HepG2 (cell line): ENCODE data around the gene THSD4. TPM values are rescaled to one million over a fixed set of nuclear protein-coding genes. Genes with fewer than 3 reads are reported as not detected.

Experiments used
- ATAC-seq: fragments of 200-7000 bp; cut with Tn5 transposase; 3 replicates; pipeline ENCODE4 v1.9.1; 2020; ENCODE audit warnings: mild to moderate bottlenecking, moderate library complexity
- BruUV-seq: library from RNA; stranded (reverse); fragments of 400-500 nt; replicated peaks from 2 replicates; lab custom pipeline; 2021; lab: Mats Ljungman, UMichigan
- CTCF ChIA-PET: fragments of 300-600 bp; formaldehyde crosslinking; extraction: SDS; loops from one replicate; lab custom pipeline; 2021; ENCODE audit warnings: low total read pairs, inconsistent platforms, low intra/inter-chr PET ratio; lab: Yijun Ruan, JAX
- POLR2A ChIA-PET: fragments of 350-600 bp; sonication (Branson Sonifier 250); formaldehyde crosslinking; loops from one replicate; lab custom pipeline; 2020; ENCODE audit warnings: antibody characterized with exemption, inconsistent platforms; lab: Yijun Ruan, JAX
- DNase-seq: peaks from one replicate; pipeline ENCODE4 v3.0.0-alpha.2; 2015; ENCODE audit warnings: low spot score
- FAIRE-seq: peaks from 3 replicates; lab custom pipeline; 2011; peaks lifted over from hg19 to GRCh38; lab: Jason Lieb, UNC
- H2AFZ ChIP-seq: one replicate; pipeline ENCODE4 v1.6.1; 2011; ENCODE audit warnings: low read length, inconsistent platforms
- H3K27ac ChIP-seq: fragments of 300-600 bp; 3 replicates; pipeline ENCODE4 v1.8.0; 2011; ENCODE audit warnings: mixed run types, mild to moderate bottlenecking, mixed read lengths, low read length, inconsistent platforms; ENCODE audit not compliant: insufficient read depth; ENCODE audit errors: extremely low read length
- H3K27me3 ChIP-seq, 2 experiments: fragments of 200-600 bp in 1 of 2; 2 replicates in 1 of 2; 3 replicates in 1 of 2; pipeline versions ENCODE4 v1.6.0 to v1.8.0; 2011; ENCODE audit warnings: low read length in 2 of 2, mild to moderate bottlenecking in 2 of 2, moderate library complexity in 2 of 2, inconsistent platforms in 1 of 2; ENCODE audit not compliant: insufficient read depth in 2 of 2, control insufficient read depth in 1 of 2
- H3K36me3 ChIP-seq, 2 experiments: fragments of 200-600 bp in 1 of 2; replicated peaks in 1 of 2; 2 replicates in 1 of 2; 3 replicates in 1 of 2; pipeline versions ENCODE4 v1.5.1 to v1.8.0; 2011; ENCODE audit warnings: low read length in 2 of 2, inconsistent platforms in 1 of 2; ENCODE audit not compliant: insufficient read depth in 2 of 2, control insufficient read depth in 1 of 2
- H3K4me1 ChIP-seq: 2 replicates; pipeline ENCODE4 v1.5.1; 2012; ENCODE audit warnings: low read length, inconsistent platforms; ENCODE audit not compliant: insufficient read depth
- H3K4me2 ChIP-seq: 2 replicates; pipeline ENCODE4 v1.6.0; 2011; ENCODE audit warnings: low read depth, low read length, inconsistent platforms
- H3K4me3 ChIP-seq, 3 experiments: fragments of 200-600 bp in 1 of 3; sonication (generic), shearing (Covaris generic) in 1 of 3; replicated peaks in 1 of 3; 2 replicates each; pipeline ENCODE4 v1.5.1; 2011 to 2016; ENCODE audit warnings: low read length in 3 of 3, inconsistent platforms in 2 of 3, low read depth in 2 of 3, mild to moderate bottlenecking in 2 of 3, control low read depth in 1 of 3, mixed read lengths in 1 of 3; ENCODE audit not compliant: insufficient read depth in 1 of 3
- H3K79me2 ChIP-seq: one replicate; pipeline ENCODE4 v1.6.1; 2011; ENCODE audit warnings: low read length, inconsistent platforms; ENCODE audit not compliant: insufficient read depth
- H3K9ac ChIP-seq: 2 replicates; pipeline ENCODE4 v1.6.0; 2011; ENCODE audit warnings: mild to moderate bottlenecking, low read depth, low read length, inconsistent platforms; ENCODE audit not compliant: insufficient read depth
- H3K9me3 ChIP-seq: 2 replicates; pipeline ENCODE4 v1.5.1; 2012; ENCODE audit warnings: mild to moderate bottlenecking, low read length
- H4K20me1 ChIP-seq: 2 replicates; pipeline ENCODE4 v1.6.0; 2011; ENCODE audit warnings: inconsistent platforms, mild to moderate bottlenecking, low read length, moderate library complexity; ENCODE audit not compliant: insufficient read depth
- IKZF4 ChIP-seq: sonication (generic); formaldehyde crosslinking; IDR thresholded peaks from 2 replicates; pipeline ENCODE4 v1.5.1; 2020; ENCODE audit warnings: borderline replicate concordance, mild to moderate bottlenecking, low read depth, missing genetic modification reagents; ENCODE audit errors: not compliant biosample characterization
- KDM2A ChIP-seq: sonication (generic); formaldehyde crosslinking; IDR thresholded peaks from 2 replicates; pipeline ENCODE4 v1.4.0; 2020; ENCODE audit warnings: low read depth, missing genetic modification reagents, borderline replicate concordance
- KDM5B ChIP-seq: sonication (generic); formaldehyde crosslinking; IDR thresholded peaks from 2 replicates; pipeline ENCODE4 v1.4.0; 2020; ENCODE audit warnings: missing genetic modification reagents, mild to moderate bottlenecking, borderline replicate concordance
- NFYB ChIP-seq: sonication (generic); formaldehyde crosslinking; IDR thresholded peaks from 2 replicates; pipeline ENCODE4 v1.4.0; 2020; ENCODE audit warnings: missing genetic modification reagents
- RAD21 ChIP-seq: fragments of 450-650 bp; formaldehyde crosslinking; IDR thresholded peaks from 2 replicates; pipeline ENCODE4 v1.5.0; 2020; ENCODE audit warnings: mild to moderate bottlenecking
- SALL1 ChIP-seq: sonication (generic); formaldehyde crosslinking; IDR thresholded peaks from 2 replicates; pipeline ENCODE4 v1.8.0; 2022; ENCODE audit warnings: mild to moderate bottlenecking, missing genetic modification reagents
- SNAPC5 ChIP-seq: sonication (generic); formaldehyde crosslinking; IDR thresholded peaks from 2 replicates; pipeline ENCODE4 v1.8.1; 2023; ENCODE audit warnings: mild to moderate bottlenecking, missing genetic modification reagents, borderline replicate concordance
- STAG1 ChIP-seq: sonication (generic); formaldehyde crosslinking; IDR thresholded peaks from 2 replicates; pipeline ENCODE4 v1.4.0; 2020; ENCODE audit warnings: missing genetic modification reagents
- ZNF772 ChIP-seq: sonication (generic); formaldehyde crosslinking; IDR thresholded peaks from 2 replicates; pipeline ENCODE4 v1.5.0; 2020; ENCODE audit warnings: mild to moderate bottlenecking, missing genetic modification reagents
- WGBS: methylation state at CpG from one replicate; pipeline ENCODE4 v1.1.6; 2017; ENCODE audit warnings: low lambda C conversion rate; 5-methylcytosine and 5-hydroxymethylcytosine counted together
- in situ Hi-C: cut with HindIII; loops from 2 replicates; pipeline ENCODE4 v1.10.0; 2017; ENCODE audit warnings: low pct_unique_long_range_greater_than_20kb; ENCODE audit not compliant: extremely low pct_ligation_motif_present
- intact Hi-C: fragments of 100-400 bp; cut with micrococcal nuclease; formaldehyde crosslinking; loops from one replicate; pipeline ENCODE4 v1.10.0; 2022; ENCODE audit not compliant: unreplicated experiment
- polyA plus RNA-seq, 8 experiments: library from polyadenylated mRNA; depleted of rRNA in 3 of 8; stranded (reverse) in 7 of 8; unstranded in 1 of 8; fragments of >200 nt; fragmentation: Illumina TruSeq in 4 of 8; extraction: Trizol in 4 of 8; gene quantifications; 2 replicates each; pipeline versions ENCODE4 v1.2.1 to v1.2.3, GENCODE V29; 2011 to 2016; ENCODE audit warnings: low read depth in 4 of 8, missing spikeins in 1 of 8, mixed read lengths in 1 of 8; ENCODE audit not compliant: insufficient read depth in 1 of 8
- total RNA-seq, 5 experiments: library from RNA; depleted of rRNA; stranded (reverse); fragments of >200 nt; fragmentation: Illumina TruSeq; extraction: Trizol; gene quantifications; 2 replicates each; pipeline ENCODE4 v1.2.3, GENCODE V29; 2016; ENCODE audit warnings: low read depth in 1 of 5
- TF ChIP-seq, protein P1 (sequence below): sonication (generic); formaldehyde crosslinking; IDR thresholded peaks from 2 replicates; pipeline ENCODE4 v1.5.0; 2020; ENCODE audit warnings: mild to moderate bottlenecking, missing genetic modification reagents, moderate library complexity
- TF ChIP-seq, protein P2 (sequence below), 2 experiments: sonication (generic) in 1 of 2; formaldehyde crosslinking in 1 of 2; IDR thresholded peaks; 2 replicates each; pipeline versions ENCODE4 v1.4.0 to v1.6.1; 2018 to 2020; ENCODE audit warnings: missing genetic modification reagents in 2 of 2, borderline replicate concordance in 1 of 2, low read depth in 1 of 2, mild to moderate bottlenecking in 1 of 2, missing biosample characterization in 1 of 2

Gene THSD4
- total and polyA plus RNA-seq, 2 of the 13 experiments (the other 11 are each of a cell fraction or from before 2014, with no cell fraction given): 0.07 to 0.21 TPM

- Histone ChIP-seq H3K36me3 (no peaks in the 10 kb centered on the region), H3K4me1 (no peaks in the 10 kb centered on the region), H2AFZ (no peak overlapping the region), H3K9ac (no peak overlapping the region), H3K79me2 (no peaks in the 10 kb centered on the region), H3K9me3 (no peaks in the 10 kb centered on the region), H3K27ac (no peak overlapping the region), H4K20me1 (no peaks in the 10 kb centered on the region), H3K4me3 (no peak overlapping the region), H3K27me3 (peaks cover 0 to 8% of the 10 kb centered on the region in 2 experiments; a peak in 2 of 5 replicates), H3K4me2 (no peak overlapping the region)
- TF ChIP-seq SNAPC5 (CRISPR knock-in tag): no peak
- TF ChIP-seq NFYB (CRISPR knock-in tag): 0 out of 2 replicates have a peak, but pooled peaks have one; percentile 25
- WGBS: 81% methylated on average over 24 of the region's 24 CpGs
- ChIA-PET CTCF (interaction anchor here (1.1 to 2.4 kb wide), 7 partner anchors 49 to 687 kb away, joined by 3 to 26 read pairs (median 6); partner anchors contain the start of gene THSD4), POLR2A (no interaction called here)
- no peak for DNase-seq
- intact Hi-C loops: loop anchor here (1.0 to 5.0 kb wide), 5 partner anchors 49 to 355 kb away; no protein-coding TSS in a partner anchor
- FAIRE-seq: no peak
- no TSS peak for BruUV-seq
- in situ Hi-C loops: loop anchor here (5.0 to 10.0 kb wide), 4 partner anchors 55 to 687 kb away; partner anchors contain the start of gene THSD4
- ATAC-seq: no peak; the same call in 2 of the 3 replicates
These were observed 686.8 kb downstream of the THSD4 start for GRCh38 chr15:71801935-71802655.

DNA sequence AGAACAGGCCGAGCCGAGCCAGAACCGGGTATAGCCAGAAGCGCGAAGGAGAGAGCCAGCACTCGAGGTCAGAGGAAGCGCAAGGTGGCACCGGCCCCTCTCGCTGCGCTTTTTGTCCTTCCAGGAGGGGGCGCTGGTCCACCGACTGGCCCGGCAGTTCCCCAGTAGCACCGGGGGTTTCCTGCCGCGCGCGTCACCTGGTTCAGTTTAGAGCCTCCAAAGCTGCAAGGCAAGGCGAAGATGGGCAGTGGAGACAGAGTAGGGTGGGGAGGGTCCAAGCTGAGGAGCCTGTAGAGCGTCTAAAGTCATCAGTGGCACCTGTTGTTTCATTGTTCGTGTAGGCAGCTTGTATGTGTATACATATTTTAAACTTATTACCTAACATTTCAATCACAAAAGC, 687.5 kb downstream of the THSD4 start:
- 25% methylated on average over 9 of the region's 21 CpGs for WGBS
- CTCF ChIA-PET: interaction anchor here (1.5 to 2.0 kb wide), 2 partner anchors 59 to 353 kb away, joined by 5 to 12 read pairs; no protein-coding TSS in a partner anchor
- Histone ChIP-seq H3K9me3 (no peaks in the 10 kb centered on the region), H3K36me3 (no peaks in the 10 kb centered on the region), H3K27ac (no peak overlapping the region), H2AFZ (no peak overlapping the region), H3K4me2 (no peak overlapping the region; the same call in 1 of the 2 replicates), H3K4me1 (no peaks in the 10 kb centered on the region), H3K27me3 (peaks cover 0 to 14% of the 10 kb centered on the region in 2 experiments; a peak in 3 of 5 replicates), H3K9ac (no peak overlapping the region), H4K20me1 (no peaks in the 10 kb centered on the region), H3K79me2 (no peaks in the 10 kb centered on the region), H3K4me3 (no peak overlapping the region)
- FAIRE-seq (no peak), ATAC-seq (peak; percentile 77), DNase-seq (no peak)
- POLR2A ChIA-PET: no interaction called here
- BruUV-seq: no TSS peak
- in situ Hi-C loops (loop anchor here (5.0 to 10.0 kb wide), 4 partner anchors 55 to 688 kb away; partner anchors contain the start of gene THSD4), intact Hi-C loops (loop anchor here (5.0 kb wide), 1 partner anchor 355 kb away; no protein-coding TSS in a partner anchor)
- TF ChIP-seq, protein P1, sequence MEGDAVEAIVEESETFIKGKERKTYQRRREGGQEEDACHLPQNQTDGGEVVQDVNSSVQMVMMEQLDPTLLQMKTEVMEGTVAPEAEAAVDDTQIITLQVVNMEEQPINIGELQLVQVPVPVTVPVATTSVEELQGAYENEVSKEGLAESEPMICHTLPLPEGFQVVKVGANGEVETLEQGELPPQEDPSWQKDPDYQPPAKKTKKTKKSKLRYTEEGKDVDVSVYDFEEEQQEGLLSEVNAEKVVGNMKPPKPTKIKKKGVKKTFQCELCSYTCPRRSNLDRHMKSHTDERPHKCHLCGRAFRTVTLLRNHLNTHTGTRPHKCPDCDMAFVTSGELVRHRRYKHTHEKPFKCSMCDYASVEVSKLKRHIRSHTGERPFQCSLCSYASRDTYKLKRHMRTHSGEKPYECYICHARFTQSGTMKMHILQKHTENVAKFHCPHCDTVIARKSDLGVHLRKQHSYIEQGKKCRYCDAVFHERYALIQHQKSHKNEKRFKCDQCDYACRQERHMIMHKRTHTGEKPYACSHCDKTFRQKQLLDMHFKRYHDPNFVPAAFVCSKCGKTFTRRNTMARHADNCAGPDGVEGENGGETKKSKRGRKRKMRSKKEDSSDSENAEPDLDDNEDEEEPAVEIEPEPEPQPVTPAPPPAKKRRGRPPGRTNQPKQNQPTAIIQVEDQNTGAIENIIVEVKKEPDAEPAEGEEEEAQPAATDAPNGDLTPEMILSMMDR (CRISPR knock-in tag): peak; percentile 75
- 0 out of 2 replicates have a peak, but pooled peaks have one; percentile 32 for TF ChIP-seq RAD21 (CRISPR knock-in tag)
- TF ChIP-seq, protein P2, sequence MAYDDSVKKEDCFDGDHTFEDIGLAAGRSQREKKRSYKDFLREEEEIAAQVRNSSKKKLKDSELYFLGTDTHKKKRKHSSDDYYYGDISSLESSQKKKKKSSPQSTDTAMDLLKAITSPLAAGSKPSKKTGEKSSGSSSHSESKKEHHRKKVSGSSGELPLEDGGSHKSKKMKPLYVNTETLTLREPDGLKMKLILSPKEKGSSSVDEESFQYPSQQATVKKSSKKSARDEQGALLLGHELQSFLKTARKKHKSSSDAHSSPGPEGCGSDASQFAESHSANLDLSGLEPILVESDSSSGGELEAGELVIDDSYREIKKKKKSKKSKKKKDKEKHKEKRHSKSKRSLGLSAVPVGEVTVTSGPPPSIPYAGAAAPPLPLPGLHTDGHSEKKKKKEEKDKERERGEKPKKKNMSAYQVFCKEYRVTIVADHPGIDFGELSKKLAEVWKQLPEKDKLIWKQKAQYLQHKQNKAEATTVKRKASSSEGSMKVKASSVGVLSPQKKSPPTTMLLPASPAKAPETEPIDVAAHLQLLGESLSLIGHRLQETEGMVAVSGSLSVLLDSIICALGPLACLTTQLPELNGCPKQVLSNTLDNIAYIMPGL (CRISPR knock-in tag; IDR thresholded peaks at IDR 0.05; ENCODE audit: borderline replicate concordance in 1 of 2, low read depth in 1 of 2): 0 out of 4 replicates have a peak, but pooled peaks of 1 of the 2 experiments have one; percentile 25
- peak; percentile 26; the same call in 1 of the 2 replicates for TF ChIP-seq KDM5B (CRISPR knock-in tag)
- TF ChIP-seq SALL1 (CRISPR knock-in tag): peak; percentile 21; the same call in 1 of the 2 replicates
- no peak for TF ChIP-seq ZNF772 (CRISPR knock-in tag)
- peak; percentile 66 for TF ChIP-seq STAG1 (CRISPR knock-in tag)
- no peak for TF ChIP-seq IKZF4 (CRISPR knock-in tag)
- peak; percentile 46; the same call in 1 of the 2 replicates for TF ChIP-seq KDM2A (CRISPR knock-in tag)
